ENCODE results near the gene DUOX2.
"Not testable (repeated sequence)": the region's sequence is repeated elsewhere in the genome, so short reads cannot be mapped to it uniquely, and the experiment has no call there.

The DUOX2 gene

GRCh38 chr15:45138814-45139765 lies 25.1 kb upstream of the DUOX2 start:
- DNase-seq (ENCODE audit: low read depth): no peak

GRCh38 chr15:45137703-45138102 lies 23.7 kb upstream of the DUOX2 start:
- no peak for DNase-seq (ENCODE audit: low read depth)

GRCh38 chr15:45136378-45136764 lies 22.4 kb upstream of the DUOX2 start:
- DNase-seq (ENCODE audit: low read depth): no peak

- not testable (repeated sequence) for DNase-seq (ENCODE audit: low read depth)
Measured at GRCh38 chr15:45135705-45136377, 21.9 kb upstream of the DUOX2 start.

- DNase-seq (ENCODE audit: low read depth): no peak
Measured at GRCh38 chr15:45134682-45135604, 21.0 kb upstream of the DUOX2 start.

GRCh38 chr15:45134046-45134445 lies 20.1 kb upstream of the DUOX2 start:
- DNase-seq (ENCODE audit: low read depth): no peak

GRCh38 chr15:45133561-45133920 lies 19.6 kb upstream of the DUOX2 start:
- no peak for DNase-seq (ENCODE audit: low read depth)

GRCh38 chr15:45132844-45133560 lies 19.0 kb upstream of the DUOX2 start:
- DNase-seq (ENCODE audit: low read depth): no peak

GRCh38 chr15:45131510-45131909 lies 17.5 kb upstream of the DUOX2 start:
- no peak for DNase-seq (ENCODE audit: low read depth)

- DNase-seq (ENCODE audit: low read depth): no peak
Measured at GRCh38 chr15:45130291-45131000, 16.5 kb upstream of the DUOX2 start.

- no peak for DNase-seq (ENCODE audit: low read depth)
Measured at GRCh38 chr15:45129651-45130129, 15.7 kb upstream of the DUOX2 start, which contains the start of the genes DUOX1 and DUOXA1. Gene DUOX1, plus strand, starts transcription at chr15:45129994. Its CDS starts 1,973 bp downstream, at chr15:45131967. Gene DUOXA1, minus strand, starts transcription at chr15:45129879. Its CDS starts 6,865 bp downstream, at chr15:45123014.

- no peak for DNase-seq (ENCODE audit: low read depth)
Measured at GRCh38 chr15:45128971-45129639, 15.1 kb upstream of the DUOX2 start.

GRCh38 chr15:45126535-45127158 lies 12.7 kb upstream of the DUOX2 start:
- no peak for DNase-seq (ENCODE audit: low read depth)

- DNase-seq (ENCODE audit: low read depth): no peak
Measured at GRCh38 chr15:45123397-45123796, 9.4 kb upstream of the DUOX2 start.

- DNase-seq (ENCODE audit: low read depth): no peak
Measured at GRCh38 chr15:45122719-45123118, 8.7 kb upstream of the DUOX2 start.

- DNase-seq (ENCODE audit: low read depth): peak; percentile 47
Measured at GRCh38 chr15:45121706-45122417, 7.9 kb upstream of the DUOX2 start.

GRCh38 chr15:45121020-45121419 lies 7.0 kb upstream of the DUOX2 start:
- DNase-seq (ENCODE audit: low read depth): no peak

- no peak for DNase-seq (ENCODE audit: low read depth)
Measured at GRCh38 chr15:45120081-45120972, 6.4 kb upstream of the DUOX2 start.
